HS-27A (cell line): ENCODE data around the gene HBA2.
"Not testable (repeated sequence)": the region's sequence is repeated elsewhere in the genome, so short reads cannot be mapped to it uniquely, and the experiment has no call there.

Experiments
- DNase-seq: peaks from one replicate; pipeline ENCODE4 v3.0.0-alpha.2; 2012; ENCODE audit warnings: low read depth, missing footprints

HBA2 gene

GRCh38 chr16:155031-155398 lies 17.7 kb upstream of the HBA2 start:
- DNase-seq = no peak

DNA sequence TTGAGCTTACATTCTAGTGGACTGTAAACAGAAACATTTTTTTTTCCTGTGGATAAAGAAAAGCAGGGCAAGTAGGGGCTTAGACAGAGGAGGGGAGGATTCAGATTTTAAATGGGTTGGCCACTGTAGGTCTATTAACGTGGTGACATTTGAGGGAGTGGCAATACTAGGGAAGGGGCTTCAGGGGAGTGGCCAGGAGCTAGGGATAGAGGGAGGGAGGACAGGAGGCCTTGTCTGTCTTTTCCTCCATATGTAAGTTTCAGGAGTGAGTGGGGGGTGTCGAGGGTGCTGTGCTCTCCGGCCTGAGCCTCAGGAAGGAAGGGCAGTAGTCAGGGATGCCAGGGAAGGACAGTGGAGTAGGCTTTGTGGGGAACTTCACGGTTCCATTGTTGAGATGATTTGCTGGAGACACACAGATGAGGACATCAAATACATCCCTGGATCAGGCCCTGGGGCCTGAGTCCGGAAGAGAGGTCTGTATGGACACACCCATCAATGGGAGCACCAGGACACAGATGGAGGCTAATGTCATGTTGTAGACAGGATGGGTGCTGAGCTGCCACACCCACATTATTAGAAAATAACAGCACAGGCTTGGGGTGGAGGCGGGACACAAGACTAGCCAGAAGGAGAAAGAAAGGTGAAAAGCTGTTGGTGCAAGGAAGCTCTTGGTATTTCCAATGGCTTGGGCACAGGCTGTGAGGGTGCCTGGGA lies 13.4 kb upstream of the HBA2 start:
- no peak for DNase-seq

GRCh38 chr16:160242-160641 lies 12.4 kb upstream of the HBA2 start:
- not testable (repeated sequence) for DNase-seq

GRCh38 chr16:160691-161190 lies 11.9 kb upstream of the HBA2 start:
- no peak for DNase-seq

GRCh38 chr16:162271-162991 lies 10.2 kb upstream of the HBA2 start:
- no peak for DNase-seq

GRCh38 chr16:163139-163538 lies 9.5 kb upstream of the HBA2 start:
- DNase-seq = not testable (repeated sequence)

- DNase-seq = not testable (repeated sequence)
These were observed 9.0 kb upstream of the HBA2 start for GRCh38 chr16:163696-164095.

GRCh38 chr16:164134-164823 lies 8.4 kb upstream of the HBA2 start:
- not testable (repeated sequence) for DNase-seq

DNA sequence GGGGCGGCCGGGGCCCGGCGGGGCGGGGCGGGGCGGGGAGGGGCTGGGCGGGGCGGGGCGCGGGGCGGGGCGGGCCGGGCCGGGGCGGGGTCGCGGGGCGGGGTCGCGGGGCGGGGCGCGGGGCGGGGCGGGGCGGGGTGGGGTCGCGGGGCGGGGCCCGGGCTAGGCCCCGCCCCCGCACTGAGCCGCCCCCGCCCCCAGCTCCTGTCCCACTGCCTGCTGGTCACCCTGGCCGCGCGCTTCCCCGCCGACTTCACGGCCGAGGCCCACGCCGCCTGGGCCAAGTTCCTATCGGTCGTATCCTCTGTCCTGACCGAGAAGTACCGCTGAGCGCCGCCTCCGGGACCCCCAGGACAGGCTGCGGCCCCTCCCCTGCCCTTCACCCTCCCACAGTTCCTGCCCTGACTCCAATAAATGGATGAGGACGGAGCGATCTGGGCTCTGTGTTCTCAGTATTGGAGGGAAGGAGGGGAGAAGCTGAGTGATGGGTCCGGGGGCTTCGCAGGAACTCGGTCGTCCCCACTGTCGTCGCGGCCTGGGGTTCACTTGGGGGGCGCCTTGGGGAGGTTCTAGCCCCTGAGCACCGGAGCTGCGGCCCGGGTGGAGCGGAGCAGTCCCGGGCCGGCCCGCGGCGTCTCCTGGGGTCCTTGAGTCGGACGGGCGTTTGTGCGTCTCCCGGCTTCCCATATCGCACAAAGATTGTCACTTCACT lies 7.7 kb upstream of the HBA2 start:
- DNase-seq = no peak

GRCh38 chr16:165539-166374 lies 6.9 kb upstream of the HBA2 start, which contains the start of gene HBM:
Gene HBM (plus strand): TSS chr16:165978. CDS start chr16:165998, 20 bp downstream.
- no peak for DNase-seq

DNA sequence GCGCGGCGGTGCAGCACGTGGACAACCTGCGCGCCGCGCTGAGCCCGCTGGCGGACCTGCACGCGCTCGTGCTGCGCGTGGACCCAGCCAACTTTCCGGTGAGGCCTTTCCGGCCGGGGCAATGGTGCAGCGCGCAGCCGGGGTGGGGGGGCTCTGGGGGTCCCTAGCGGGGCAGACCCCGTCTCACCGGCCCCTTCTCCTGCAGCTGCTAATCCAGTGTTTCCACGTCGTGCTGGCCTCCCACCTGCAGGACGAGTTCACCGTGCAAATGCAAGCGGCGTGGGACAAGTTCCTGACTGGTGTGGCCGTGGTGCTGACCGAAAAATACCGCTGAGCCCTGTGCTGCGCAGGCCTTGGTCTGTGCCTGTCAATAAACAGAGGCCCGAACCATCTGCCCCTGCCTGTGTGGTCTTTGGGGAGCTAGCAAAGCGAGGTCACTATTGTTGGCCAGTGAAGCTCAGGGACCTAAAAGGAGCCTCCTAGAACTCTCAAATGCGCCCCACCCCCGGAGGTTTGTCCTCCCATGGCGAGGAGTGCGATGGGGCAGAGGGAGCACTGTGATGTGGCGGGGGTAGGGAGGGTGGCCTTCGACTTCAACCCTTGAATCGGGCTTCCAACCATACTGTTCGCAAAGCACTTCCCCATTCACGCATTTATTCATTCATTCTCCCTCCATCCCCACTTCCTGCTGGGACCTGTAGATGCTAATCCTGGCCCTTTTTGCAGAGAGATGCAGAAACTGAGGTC lies 6.1 kb upstream of the HBA2 start:
- no peak for DNase-seq

GRCh38 chr16:167122-167690 lies 5.5 kb upstream of the HBA2 start:
- no peak for DNase-seq

- no peak for DNase-seq
These were observed 4.3 kb upstream of the HBA2 start for GRCh38 chr16:168424-168823.

DNA sequence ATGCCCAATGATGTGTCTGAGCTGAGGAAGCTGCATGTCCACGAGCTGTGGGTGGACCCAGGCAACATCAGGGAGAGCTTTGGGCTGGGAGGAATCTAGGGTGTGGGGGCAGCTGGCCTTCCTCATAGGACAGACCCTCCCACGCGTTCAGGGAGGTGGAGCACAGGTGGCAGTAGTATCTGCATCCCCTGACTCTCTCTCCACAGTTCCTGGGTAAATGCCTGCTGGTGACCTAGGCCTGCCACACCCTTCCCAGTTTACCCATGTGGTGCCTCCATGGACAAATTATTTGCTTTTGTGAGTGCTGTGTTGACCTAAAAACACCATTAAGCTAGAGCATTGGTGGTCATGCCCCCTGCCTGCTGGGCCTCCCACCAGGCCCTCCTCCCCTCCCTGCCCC lies 3.7 kb upstream of the HBA2 start:
- no peak for DNase-seq

GRCh38 chr16:170088-170507 lies 2.6 kb upstream of the HBA2 start:
- DNase-seq = not testable (repeated sequence)

DNA sequence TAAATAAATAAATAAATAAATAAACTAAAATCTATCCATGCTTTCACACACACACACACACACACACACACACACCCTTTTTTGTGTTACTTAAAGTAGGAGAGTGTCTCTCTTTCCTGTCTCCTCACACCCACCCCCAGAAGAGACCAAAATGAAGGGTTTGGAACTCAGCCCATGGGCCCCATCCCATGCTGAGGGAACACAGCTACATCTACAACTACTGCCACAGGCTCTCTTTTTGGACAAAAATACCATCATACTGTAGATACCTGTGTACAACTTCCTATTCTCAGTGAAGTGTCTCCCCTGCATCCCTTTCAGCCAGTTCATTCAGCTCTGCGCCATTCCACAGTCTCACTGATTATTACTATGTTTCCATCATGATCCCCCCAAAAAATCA lies 1.9 kb upstream of the HBA2 start:
- no peak for DNase-seq

DNA sequence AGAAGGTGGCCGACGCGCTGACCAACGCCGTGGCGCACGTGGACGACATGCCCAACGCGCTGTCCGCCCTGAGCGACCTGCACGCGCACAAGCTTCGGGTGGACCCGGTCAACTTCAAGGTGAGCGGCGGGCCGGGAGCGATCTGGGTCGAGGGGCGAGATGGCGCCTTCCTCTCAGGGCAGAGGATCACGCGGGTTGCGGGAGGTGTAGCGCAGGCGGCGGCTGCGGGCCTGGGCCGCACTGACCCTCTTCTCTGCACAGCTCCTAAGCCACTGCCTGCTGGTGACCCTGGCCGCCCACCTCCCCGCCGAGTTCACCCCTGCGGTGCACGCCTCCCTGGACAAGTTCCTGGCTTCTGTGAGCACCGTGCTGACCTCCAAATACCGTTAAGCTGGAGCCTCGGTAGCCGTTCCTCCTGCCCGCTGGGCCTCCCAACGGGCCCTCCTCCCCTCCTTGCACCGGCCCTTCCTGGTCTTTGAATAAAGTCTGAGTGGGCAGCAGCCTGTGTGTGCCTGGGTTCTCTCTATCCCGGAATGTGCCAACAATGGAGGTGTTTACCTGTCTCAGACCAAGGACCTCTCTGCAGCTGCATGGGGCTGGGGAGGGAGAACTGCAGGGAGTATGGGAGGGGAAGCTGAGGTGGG lies 657 bp downstream of the HBA2 start:
- not testable (repeated sequence) for DNase-seq

DNA sequence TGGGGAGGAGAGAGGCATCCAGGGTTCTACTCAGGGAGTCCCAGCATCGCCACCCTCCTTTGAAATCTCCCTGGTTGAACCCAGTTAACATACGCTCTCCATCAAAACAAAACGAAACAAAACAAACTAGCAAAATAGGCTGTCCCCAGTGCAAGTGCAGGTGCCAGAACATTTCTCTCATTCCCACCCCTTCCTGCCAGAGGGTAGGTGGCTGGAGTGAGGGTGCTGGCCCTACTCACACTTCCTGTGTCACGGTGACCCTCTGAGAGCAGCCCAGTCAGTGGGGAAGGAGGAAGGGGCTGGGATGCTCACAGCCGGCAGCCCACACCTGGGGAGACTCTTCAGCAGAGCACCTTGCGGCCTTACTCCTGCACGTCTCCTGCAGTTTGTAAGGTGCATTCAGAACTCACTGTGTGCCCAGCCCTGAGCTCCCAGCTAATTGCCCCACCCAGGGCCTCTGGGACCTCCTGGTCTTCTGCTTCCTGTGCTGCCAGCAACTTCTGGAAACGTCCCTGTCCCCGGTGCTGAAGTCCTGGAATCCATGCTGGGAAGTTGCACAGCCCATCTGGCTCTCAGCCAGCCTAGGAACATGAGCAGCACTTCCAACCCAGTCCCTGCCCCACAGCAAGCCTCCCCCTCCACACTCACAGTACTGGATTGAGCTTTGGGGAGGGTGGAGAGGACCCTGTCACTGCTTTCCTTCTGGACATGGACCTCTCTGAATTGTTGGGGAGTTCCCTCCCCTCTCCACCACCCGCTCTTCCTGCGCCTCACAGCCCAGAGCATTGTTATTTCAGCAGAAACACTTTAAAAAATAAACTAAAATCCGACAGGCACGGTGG lies 1.5 kb downstream of the HBA2 start:
- not testable (repeated sequence) for DNase-seq
